ENCODE data around the gene TOGARAM1. TPM values are rescaled to one million over a fixed set of nuclear protein-coding genes. Genes with fewer than 3 reads are reported as not detected.

Gene TOGARAM1
- total RNA-seq, 6 experiments from 2014 or later, result 4.7 to 12.5 (median 6.9) TPM

DNA sequence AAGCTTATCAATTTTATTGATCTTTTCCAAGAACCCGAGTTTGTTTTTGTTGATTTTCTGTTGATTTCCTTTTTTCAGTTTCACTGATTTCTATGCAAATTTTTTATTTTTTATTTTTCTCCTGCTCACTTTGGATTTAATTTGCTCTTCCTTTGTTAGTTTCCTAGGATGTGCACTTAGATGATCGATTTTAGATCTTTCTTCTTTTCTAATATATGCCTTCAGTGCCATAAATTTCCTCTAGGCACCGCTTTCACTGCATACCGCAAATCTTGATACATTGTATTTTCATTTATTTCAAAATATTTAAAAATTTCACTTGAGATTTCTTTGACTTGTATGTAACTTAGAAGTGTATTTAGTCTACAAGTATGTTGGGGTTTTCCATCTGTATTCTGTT lies 9.5 kb downstream of the TOGARAM1 start:
- no peak for DNase-seq
- intact Hi-C loops (cut with DNase I), result no loop called here
- Histone ChIP-seq H3K36me3 (no peaks in the 10 kb centered on the region), H3K4me1 (peaks cover 0 to 10% (median 3%) of the 10 kb centered on the region in 4 donors), H3K4me3 (no peak overlapping the region), H3K27me3 (no peaks in the 10 kb centered on the region), H3K9me3 (no peaks in the 10 kb centered on the region), H3K27ac (no peak overlapping the region)
- TF ChIP-seq, protein P1, sequence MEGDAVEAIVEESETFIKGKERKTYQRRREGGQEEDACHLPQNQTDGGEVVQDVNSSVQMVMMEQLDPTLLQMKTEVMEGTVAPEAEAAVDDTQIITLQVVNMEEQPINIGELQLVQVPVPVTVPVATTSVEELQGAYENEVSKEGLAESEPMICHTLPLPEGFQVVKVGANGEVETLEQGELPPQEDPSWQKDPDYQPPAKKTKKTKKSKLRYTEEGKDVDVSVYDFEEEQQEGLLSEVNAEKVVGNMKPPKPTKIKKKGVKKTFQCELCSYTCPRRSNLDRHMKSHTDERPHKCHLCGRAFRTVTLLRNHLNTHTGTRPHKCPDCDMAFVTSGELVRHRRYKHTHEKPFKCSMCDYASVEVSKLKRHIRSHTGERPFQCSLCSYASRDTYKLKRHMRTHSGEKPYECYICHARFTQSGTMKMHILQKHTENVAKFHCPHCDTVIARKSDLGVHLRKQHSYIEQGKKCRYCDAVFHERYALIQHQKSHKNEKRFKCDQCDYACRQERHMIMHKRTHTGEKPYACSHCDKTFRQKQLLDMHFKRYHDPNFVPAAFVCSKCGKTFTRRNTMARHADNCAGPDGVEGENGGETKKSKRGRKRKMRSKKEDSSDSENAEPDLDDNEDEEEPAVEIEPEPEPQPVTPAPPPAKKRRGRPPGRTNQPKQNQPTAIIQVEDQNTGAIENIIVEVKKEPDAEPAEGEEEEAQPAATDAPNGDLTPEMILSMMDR (IDR thresholded peaks at IDR 0.05), result no peak
- TF ChIP-seq POLR2A (IDR thresholded peaks at IDR 0.05), result no peak
- no peak for ATAC-seq
- WGBS (ENCODE audit: insufficient coverage, low coverage, low lambda C conversion rate, missing lambda C conversion rate), result 87% methylated on average over 4 of the region's 4 CpGs

DNA sequence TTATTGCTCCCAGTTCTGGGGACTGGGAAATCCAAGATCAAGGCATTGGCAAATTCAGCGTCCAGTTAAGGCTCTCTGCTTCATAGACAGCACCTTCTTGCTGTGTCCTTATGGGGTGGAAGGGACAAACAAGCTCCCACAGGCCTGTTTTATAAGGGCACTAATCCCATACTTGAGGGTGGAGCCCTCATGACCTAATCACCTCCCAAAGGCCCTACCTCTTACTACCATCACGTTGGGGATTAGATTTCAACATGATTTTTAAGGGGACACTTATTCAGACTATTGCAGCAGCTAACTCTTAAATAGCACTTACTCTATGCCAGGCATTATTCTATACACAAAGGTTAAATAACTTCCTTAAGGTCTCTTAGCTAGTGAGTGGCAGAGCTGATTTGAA lies 17.3 kb downstream of the TOGARAM1 start:
- ATAC-seq (no peak), DNase-seq (no peak)
- no peaks in the 10 kb centered on the region for H3K36me3 ChIP-seq
- intact Hi-C loops (cut with DNase I), result no loop called here
- H3K27ac ChIP-seq, result no peak overlapping the region
- no peak for TF ChIP-seq POLR2A (IDR thresholded peaks at IDR 0.05)
- TF ChIP-seq, protein P1 (IDR thresholded peaks at IDR 0.05), result no peak
- H3K4me3 ChIP-seq, result no peak overlapping the region
- 83% methylated on average over 2 of the region's 2 CpGs for WGBS (ENCODE audit: insufficient coverage, low coverage, low lambda C conversion rate, missing lambda C conversion rate)
- peaks cover 0 to 5% (median 0%) of the 10 kb centered on the region in 4 donors for H3K4me1 ChIP-seq
- H3K9me3 ChIP-seq, result no peaks in the 10 kb centered on the region
- H3K27me3 ChIP-seq, result no peaks in the 10 kb centered on the region

- intact Hi-C loops (cut with DNase I), result no loop called here
- Histone ChIP-seq H3K4me1 (peaks cover 0 to 5% (median 0%) of the 10 kb centered on the region in 4 donors), H3K27ac (no peak overlapping the region), H3K4me3 (no peak overlapping the region), H3K36me3 (no peaks in the 10 kb centered on the region), H3K9me3 (peaks cover 0 to 3% (median 0%) of the 10 kb centered on the region in 4 donors), H3K27me3 (no peaks in the 10 kb centered on the region)
- peak in 2 of 3 donors; percentile 34 to 54 for DNase-seq
- TF ChIP-seq POLR2A (IDR thresholded peaks at IDR 0.05), result no peak
- TF ChIP-seq, protein P1 (IDR thresholded peaks at IDR 0.05), result no peak
- ATAC-seq, result peak; percentile 63 to 81 (median 70)
Measured at GRCh38 chr14:44979740-44980356, 17.9 kb downstream of the TOGARAM1 start.

GRCh38 chr14:44981198-44981597 lies 19.2 kb downstream of the TOGARAM1 start:
- H3K9me3 ChIP-seq, result peaks cover 0 to 3% (median 0%) of the 10 kb centered on the region in 4 donors
- 61% methylated on average over 3 of the region's 3 CpGs for WGBS (ENCODE audit: insufficient coverage, low coverage, low lambda C conversion rate, missing lambda C conversion rate)
- no peak overlapping the region for H3K4me3 ChIP-seq
- H3K4me1 ChIP-seq, result peaks cover 0 to 5% (median 0%) of the 10 kb centered on the region in 4 donors
- intact Hi-C loops (cut with DNase I), result no loop called here
- no peaks in the 10 kb centered on the region for H3K36me3 ChIP-seq
- no peak for ATAC-seq
- no peak for TF ChIP-seq POLR2A (IDR thresholded peaks at IDR 0.05)
- TF ChIP-seq, protein P1 (IDR thresholded peaks at IDR 0.05), result no peak
- no peaks in the 10 kb centered on the region for H3K27me3 ChIP-seq
- DNase-seq, result no peak
- H3K27ac ChIP-seq, result no peak overlapping the region

All from right lobe of liver (tissue), 6 donors.